ENCODE data around the gene OVOL3. TPM values are rescaled to one million over a fixed set of nuclear protein-coding genes. Genes with fewer than 3 reads are reported as not detected.

Gene OVOL3
- total and polyA plus RNA-seq, 5 donors from 2014 or later, result not detected

- H3K9me3 ChIP-seq (ENCODE audit: control insufficient read depth in 2 of 2, low read length in 2 of 2), result no peaks in the 10 kb centered on the region
- ATAC-seq (ENCODE audit: low read depth in 2 of 2) (peak in 1 of 2 donors; percentile 21), DNase-seq (no peak)
- Mint-ChIP-seq H3K9me3 (no peaks in the 10 kb centered on the region), H3K4me3 (no peak overlapping the region), H3K27ac (no peak overlapping the region), H3K36me3 (peaks cover 6% of the 10 kb centered on the region), H3K4me1 (peaks cover 0 to 2% (median 1%) of the 10 kb centered on the region in 4 donors), H3K27me3 (no peaks in the 10 kb centered on the region)
- H3K4me1 ChIP-seq (ENCODE audit: control insufficient read depth, insufficient read depth, low read length, poor library complexity, severe bottlenecking), result no peaks in the 10 kb centered on the region
- H3K27ac ChIP-seq (ENCODE audit: insufficient read depth, low read length, poor library complexity, severe bottlenecking), result no peak overlapping the region
- H3K4me3 ChIP-seq (ENCODE audit: low read depth, low read length), result no peak overlapping the region
- no peaks in the 10 kb centered on the region for H3K27me3 ChIP-seq (ENCODE audit: control insufficient read depth, insufficient read depth, low read length)
- H3K36me3 ChIP-seq (ENCODE audit: control insufficient read depth, insufficient read depth, low read length), result no peaks in the 10 kb centered on the region
Measured at GRCh38 chr19:36101550-36102327, 9.2 kb upstream of the OVOL3 start.

GRCh38 chr19:36103040-36103626 lies 7.8 kb upstream of the OVOL3 start:
- no peaks in the 10 kb centered on the region for H3K36me3 Mint-ChIP-seq
- peaks cover 0 to 2% (median 1%) of the 10 kb centered on the region in 4 donors for H3K4me1 Mint-ChIP-seq
- H3K27me3 ChIP-seq (ENCODE audit: control insufficient read depth, insufficient read depth, low read length), result no peaks in the 10 kb centered on the region
- no peak overlapping the region for H3K27ac ChIP-seq (ENCODE audit: insufficient read depth, low read length, poor library complexity, severe bottlenecking)
- no peaks in the 10 kb centered on the region for H3K4me1 ChIP-seq (ENCODE audit: control insufficient read depth, insufficient read depth, low read length, poor library complexity, severe bottlenecking)
- H3K4me3 Mint-ChIP-seq, result no peak overlapping the region
- H3K9me3 Mint-ChIP-seq, result no peaks in the 10 kb centered on the region
- no peaks in the 10 kb centered on the region for H3K27me3 Mint-ChIP-seq
- H3K9me3 ChIP-seq (ENCODE audit: control insufficient read depth in 2 of 2, low read length in 2 of 2), result no peaks in the 10 kb centered on the region
- H3K4me3 ChIP-seq (ENCODE audit: low read depth, low read length), result no peak overlapping the region
- H3K36me3 ChIP-seq (ENCODE audit: control insufficient read depth, insufficient read depth, low read length), result no peaks in the 10 kb centered on the region
- ATAC-seq (ENCODE audit: low read depth in 2 of 2) (no peak), DNase-seq (no peak)
- peak overlapping the region in 1 of 3 donors; percentile 51 for H3K27ac Mint-ChIP-seq

- DNase-seq, result no peak
- H3K9me3 Mint-ChIP-seq, result no peaks in the 10 kb centered on the region
- no peaks in the 10 kb centered on the region for H3K36me3 ChIP-seq (ENCODE audit: control insufficient read depth, insufficient read depth, low read length)
- no peaks in the 10 kb centered on the region for H3K27me3 Mint-ChIP-seq
- H3K9me3 ChIP-seq (ENCODE audit: control insufficient read depth in 2 of 2, low read length in 2 of 2), result no peaks in the 10 kb centered on the region
- no peak overlapping the region for H3K4me3 ChIP-seq (ENCODE audit: low read depth, low read length)
- H3K4me1 ChIP-seq (ENCODE audit: control insufficient read depth, insufficient read depth, low read length, poor library complexity, severe bottlenecking), result no peaks in the 10 kb centered on the region
- H3K4me1 Mint-ChIP-seq, result peaks cover 0 to 2% (median 1%) of the 10 kb centered on the region in 4 donors
- H3K27ac ChIP-seq (ENCODE audit: insufficient read depth, low read length, poor library complexity, severe bottlenecking), result no peak overlapping the region
- peak overlapping the region in 1 of 4 donors; percentile 58 for H3K4me3 Mint-ChIP-seq
- H3K27ac Mint-ChIP-seq, result peak overlapping the region in 2 of 3 donors; percentile 62 to 69
- no peaks in the 10 kb centered on the region for H3K27me3 ChIP-seq (ENCODE audit: control insufficient read depth, insufficient read depth, low read length)
- no peak for ATAC-seq (ENCODE audit: low read depth in 2 of 2)
- H3K36me3 Mint-ChIP-seq, result no peaks in the 10 kb centered on the region
Measured at GRCh38 chr19:36103842-36104552, 6.9 kb upstream of the OVOL3 start.

- Mint-ChIP-seq H3K4me3 (peak overlapping the region in 2 of 4 donors; percentile 84), H3K9me3 (no peaks in the 10 kb centered on the region), H3K36me3 (peaks cover 1% of the 10 kb centered on the region), H3K27ac (no peak overlapping the region), H3K27me3 (no peaks in the 10 kb centered on the region), H3K4me1 (peaks cover 0 to 2% (median 1%) of the 10 kb centered on the region in 4 donors)
- no peaks in the 10 kb centered on the region for H3K36me3 ChIP-seq (ENCODE audit: control insufficient read depth, insufficient read depth, low read length)
- H3K27ac ChIP-seq (ENCODE audit: insufficient read depth, low read length, poor library complexity, severe bottlenecking), result no peak overlapping the region
- no peaks in the 10 kb centered on the region for H3K9me3 ChIP-seq (ENCODE audit: control insufficient read depth in 2 of 2, low read length in 2 of 2)
- no peak for DNase-seq
- H3K27me3 ChIP-seq (ENCODE audit: control insufficient read depth, insufficient read depth, low read length), result no peaks in the 10 kb centered on the region
- H3K4me1 ChIP-seq (ENCODE audit: control insufficient read depth, insufficient read depth, low read length, poor library complexity, severe bottlenecking), result no peaks in the 10 kb centered on the region
- no peak overlapping the region for H3K4me3 ChIP-seq (ENCODE audit: low read depth, low read length)
- no peak for ATAC-seq (ENCODE audit: low read depth in 2 of 2)
Measured at GRCh38 chr19:36106441-36106840, 4.5 kb upstream of the OVOL3 start.

GRCh38 chr19:36106991-36107390 lies 4.0 kb upstream of the OVOL3 start:
- Mint-ChIP-seq H3K27ac (no peak overlapping the region), H3K4me1 (peaks cover 0 to 2% (median 1%) of the 10 kb centered on the region in 4 donors), H3K27me3 (no peaks in the 10 kb centered on the region), H3K9me3 (no peaks in the 10 kb centered on the region), H3K36me3 (peaks cover 6% of the 10 kb centered on the region), H3K4me3 (no peak overlapping the region)
- H3K4me3 ChIP-seq (ENCODE audit: low read depth, low read length), result no peak overlapping the region
- no peaks in the 10 kb centered on the region for H3K4me1 ChIP-seq (ENCODE audit: control insufficient read depth, insufficient read depth, low read length, poor library complexity, severe bottlenecking)
- no peaks in the 10 kb centered on the region for H3K36me3 ChIP-seq (ENCODE audit: control insufficient read depth, insufficient read depth, low read length)
- H3K27me3 ChIP-seq (ENCODE audit: control insufficient read depth, insufficient read depth, low read length), result no peaks in the 10 kb centered on the region
- DNase-seq (no peak), ATAC-seq (ENCODE audit: low read depth in 2 of 2) (no peak)
- no peaks in the 10 kb centered on the region for H3K9me3 ChIP-seq (ENCODE audit: control insufficient read depth in 2 of 2, low read length in 2 of 2)
- H3K27ac ChIP-seq (ENCODE audit: insufficient read depth, low read length, poor library complexity, severe bottlenecking), result no peak overlapping the region

- no peaks in the 10 kb centered on the region for H3K27me3 ChIP-seq (ENCODE audit: control insufficient read depth, insufficient read depth, low read length)
- ATAC-seq (ENCODE audit: low read depth in 2 of 2), result no peak
Measured at GRCh38 chr19:36108684-36109083, 2.3 kb upstream of the OVOL3 start.

GRCh38 chr19:36111200-36111539 lies 227 bp downstream of the OVOL3 start:
- Mint-ChIP-seq H3K4me3 (peak overlapping the region in 1 of 4 donors; percentile 90), H3K27me3 (peaks cover 8% of the 10 kb centered on the region), H3K9me3 (no peaks in the 10 kb centered on the region), H3K27ac (no peak overlapping the region), H3K4me1 (peaks cover 0 to 33% (median 14%) of the 10 kb centered on the region in 4 donors), H3K36me3 (peaks cover 14% of the 10 kb centered on the region)
- no peak for ATAC-seq (ENCODE audit: low read depth in 2 of 2)
- H3K4me3 ChIP-seq (ENCODE audit: low read depth, low read length), result no peak overlapping the region
- no peaks in the 10 kb centered on the region for H3K27me3 ChIP-seq (ENCODE audit: control insufficient read depth, insufficient read depth, low read length)
- H3K4me1 ChIP-seq (ENCODE audit: control insufficient read depth, insufficient read depth, low read length, poor library complexity, severe bottlenecking), result peaks cover 25% of the 10 kb centered on the region
- H3K36me3 ChIP-seq (ENCODE audit: control insufficient read depth, insufficient read depth, low read length), result peaks cover 9% of the 10 kb centered on the region
- no peak overlapping the region for H3K27ac ChIP-seq (ENCODE audit: insufficient read depth, low read length, poor library complexity, severe bottlenecking)
- no peak for DNase-seq
- H3K9me3 ChIP-seq (ENCODE audit: control insufficient read depth in 2 of 2, low read length in 2 of 2), result no peaks in the 10 kb centered on the region

More at GRCh38 chr19:36108684-36109083, 2.3 kb upstream of the OVOL3 start:
- H3K36me3 Mint-ChIP-seq, result peaks cover 10% of the 10 kb centered on the region
- peak overlapping the region in 1 of 4 donors; percentile 75 for H3K4me3 Mint-ChIP-seq
- H3K27me3 Mint-ChIP-seq, result no peaks in the 10 kb centered on the region
- Histone ChIP-seq H3K4me3 (ENCODE audit: low read depth, low read length) (no peak overlapping the region), H3K9me3 (ENCODE audit: control insufficient read depth in 2 of 2, low read length in 2 of 2) (no peaks in the 10 kb centered on the region), H3K36me3 (ENCODE audit: control insufficient read depth, insufficient read depth, low read length) (peaks cover 9% of the 10 kb centered on the region), H3K4me1 (ENCODE audit: control insufficient read depth, insufficient read depth, low read length, poor library complexity, severe bottlenecking) (peaks cover 8% of the 10 kb centered on the region), H3K27ac (ENCODE audit: insufficient read depth, low read length, poor library complexity, severe bottlenecking) (no peak overlapping the region)
- H3K27ac Mint-ChIP-seq, result no peak overlapping the region
- H3K9me3 Mint-ChIP-seq, result no peaks in the 10 kb centered on the region
- DNase-seq, result no peak
- peaks cover 0 to 14% (median 3%) of the 10 kb centered on the region in 4 donors for H3K4me1 Mint-ChIP-seq

Measured in CD4-positive, CD25-positive, alpha-beta regulatory T cell (primary cell).